H9 (cell line): ENCODE results near the gene ARHGEF17. TPM values are rescaled to one million over a fixed set of nuclear protein-coding genes. Genes with fewer than 3 reads are reported as not detected.

Experiments used
- DNase-seq: peaks from one replicate; pipeline ENCODE4 v3.0.0-alpha.2; 2017
- H2AFZ ChIP-seq: one replicate; pipeline ENCODE4 v1.6.1; 2013; ENCODE audit warnings: mild to moderate bottlenecking, low read length, control low read depth, moderate library complexity
- H2AK5ac ChIP-seq: 2 replicates; pipeline ENCODE4 v1.6.1; 2013; ENCODE audit warnings: low read length, control low read depth, mixed read lengths; ENCODE audit not compliant: insufficient read length
- H2BK120ac ChIP-seq: one replicate; pipeline ENCODE4 v1.6.1; 2013; ENCODE audit warnings: low read depth, mild to moderate bottlenecking, low read length, control low read depth, inconsistent platforms; ENCODE audit not compliant: poor library complexity, severe bottlenecking
- H2BK12ac ChIP-seq: 2 replicates; pipeline ENCODE4 v1.6.1; 2013; ENCODE audit warnings: low read length, control low read depth, mixed read lengths, low read depth; ENCODE audit not compliant: insufficient read length
- H2BK15ac ChIP-seq: 2 replicates; pipeline ENCODE4 v1.6.1; 2013; ENCODE audit warnings: low read depth, low read length, control low read depth
- H2BK20ac ChIP-seq: one replicate; pipeline ENCODE4 v1.6.1; 2013; ENCODE audit warnings: low read depth, mild to moderate bottlenecking, low read length, control low read depth, inconsistent platforms; ENCODE audit not compliant: poor library complexity, severe bottlenecking
- H2BK5ac ChIP-seq: 2 replicates; pipeline ENCODE4 v1.6.1; 2013; ENCODE audit warnings: low read length, control low read depth, mixed read lengths; ENCODE audit not compliant: insufficient read length
- H3K14ac ChIP-seq: 2 replicates; pipeline ENCODE4 v1.6.1; 2013; ENCODE audit warnings: low read length, control low read depth; ENCODE audit not compliant: insufficient read depth
- H3K18ac ChIP-seq: 2 replicates; pipeline ENCODE4 v1.6.1; 2013; ENCODE audit warnings: low read depth, mild to moderate bottlenecking, mixed read lengths, low read length, control low read depth; ENCODE audit not compliant: insufficient read length
- H3K23ac ChIP-seq: 2 replicates; pipeline ENCODE4 v1.6.1; 2013; ENCODE audit warnings: low read length, control low read depth, mixed read lengths, low read depth; ENCODE audit not compliant: insufficient read length
- H3K23me2 ChIP-seq: 2 replicates; pipeline ENCODE4 v1.6.1; 2013; ENCODE audit warnings: low read depth, mild to moderate bottlenecking, mixed read lengths, low read length, control low read depth; ENCODE audit not compliant: insufficient read length, poor library complexity, severe bottlenecking
- H3K27ac ChIP-seq: 2 replicates; pipeline ENCODE4 v1.5.1; 2013; ENCODE audit warnings: low read length, control low read depth, mixed read lengths, low read depth; ENCODE audit not compliant: insufficient read length
- H3K27me3 ChIP-seq: 2 replicates; pipeline ENCODE4 v1.6.1; 2013; ENCODE audit warnings: low read length, control low read depth, inconsistent platforms; ENCODE audit not compliant: insufficient read depth
- H3K4ac ChIP-seq: 2 replicates; pipeline ENCODE4 v1.6.1; 2013; ENCODE audit warnings: low read depth, mild to moderate bottlenecking, control low read depth, inconsistent platforms, low read length, moderate library complexity
- H3K4me1 ChIP-seq: 2 replicates; pipeline ENCODE4 v1.6.1; 2013; ENCODE audit warnings: low read length, control low read depth, inconsistent platforms; ENCODE audit not compliant: insufficient read depth
- H3K4me2 ChIP-seq: 2 replicates; pipeline ENCODE4 v1.6.1; 2013; ENCODE audit warnings: low read length, control low read depth, mixed read lengths; ENCODE audit not compliant: insufficient read length, insufficient read depth
- H3K56ac ChIP-seq: 2 replicates; pipeline ENCODE4 v1.6.1; 2013; ENCODE audit warnings: low read depth, mild to moderate bottlenecking, mixed read lengths, low read length, control low read depth; ENCODE audit not compliant: insufficient read length
- H3K79me1 ChIP-seq: 2 replicates; pipeline ENCODE4 v1.6.1; 2013; ENCODE audit warnings: low read depth, mild to moderate bottlenecking, moderate library complexity, low read length, control low read depth, inconsistent platforms; ENCODE audit not compliant: insufficient read depth, poor library complexity, severe bottlenecking
- H3K79me2 ChIP-seq: 2 replicates; pipeline ENCODE4 v1.6.1; 2013; ENCODE audit warnings: low read length, control low read depth, inconsistent platforms; ENCODE audit not compliant: insufficient read depth
- H3K9ac ChIP-seq: 2 replicates; pipeline ENCODE4 v1.6.1; 2013; ENCODE audit warnings: low read length, control low read depth, mixed read lengths; ENCODE audit not compliant: insufficient read length; ENCODE audit errors: extremely low read depth
- H3K9me3 ChIP-seq: one replicate; pipeline ENCODE4 v1.6.1; 2013; ENCODE audit warnings: low read depth, low read length, inconsistent platforms; ENCODE audit not compliant: control insufficient read depth
- H3T11ph ChIP-seq: one replicate; pipeline ENCODE4 v1.6.1; 2013; ENCODE audit warnings: mild to moderate bottlenecking, low read length, control low read depth, inconsistent platforms
- H4K20me1 ChIP-seq: one replicate; pipeline ENCODE4 v1.6.1; 2013; ENCODE audit not compliant: control insufficient read depth, insufficient read length, insufficient read depth
- H4K5ac ChIP-seq: 2 replicates; pipeline ENCODE4 v1.6.1; 2013; ENCODE audit warnings: low read depth, mild to moderate bottlenecking, mixed read lengths, low read length, control low read depth; ENCODE audit not compliant: insufficient read length
- H4K8ac ChIP-seq: replicated peaks from 2 replicates; pipeline ENCODE4 v1.6.1; 2013; ENCODE audit warnings: low read length, control low read depth, mixed read lengths, low read depth; ENCODE audit not compliant: insufficient read length
- H4K91ac ChIP-seq: 2 replicates; pipeline ENCODE4 v1.6.1; 2013; ENCODE audit warnings: low read depth, mild to moderate bottlenecking, moderate library complexity, mixed read lengths, low read length, control low read depth; ENCODE audit not compliant: insufficient read length
- H3K27ac Mint-ChIP-seq, 3 experiments: 2 replicates in 2 of 3; 3 replicates in 1 of 3; pipeline ENCODE4 v1.8.0; 2020 to 2021; ENCODE audit warnings: mixed read lengths in 3 of 3, mild to moderate bottlenecking in 1 of 3, moderate library complexity in 1 of 3
- H3K27me3 Mint-ChIP-seq: 2 replicates; pipeline ENCODE4 v1.8.0; 2021; ENCODE audit warnings: low read depth, mild to moderate bottlenecking, moderate library complexity, mixed read lengths
- H3K36me3 Mint-ChIP-seq, 3 experiments: 2 replicates in 2 of 3; 3 replicates in 1 of 3; pipeline ENCODE4 v1.8.0; 2020 to 2021; ENCODE audit warnings: low read depth in 3 of 3, mixed read lengths in 3 of 3; ENCODE audit not compliant: insufficient read depth in 1 of 3
- H3K4me1 Mint-ChIP-seq, 2 experiments: 2 replicates each; pipeline ENCODE4 v1.8.0; 2020; ENCODE audit warnings: mixed read lengths in 2 of 2
- H3K4me3 Mint-ChIP-seq, 2 experiments: 2 replicates in 1 of 2; 3 replicates in 1 of 2; pipeline ENCODE4 v1.8.0; 2020 to 2021; ENCODE audit warnings: mild to moderate bottlenecking in 2 of 2, mixed read lengths in 2 of 2, moderate library complexity in 1 of 2
- H3K9me3 Mint-ChIP-seq, 2 experiments: 2 replicates in 1 of 2; 3 replicates in 1 of 2; pipeline ENCODE4 v1.8.0; 2020; ENCODE audit warnings: mild to moderate bottlenecking in 2 of 2, mixed read lengths in 2 of 2, moderate library complexity in 1 of 2
- CTCF ChIP-seq: fragments of 200-600 bp; sonication (generic); conservative IDR thresholded peaks from 3 replicates; pipeline ENCODE4 v1.8.0; 2021; ENCODE audit warnings: antibody characterized with exemption, mild to moderate bottlenecking
- WGBS: extraction: QIAGEN DNeasy Blood & Tissue Kit; methylation state at CpG from one replicate; pipeline ENCODE4 v1.1.7; 2013; ENCODE audit warnings: missing lambda C conversion rate, low lambda C conversion rate, mixed read lengths; ENCODE audit not compliant: insufficient read length; ENCODE audit errors: extremely low coverage; 5-methylcytosine and 5-hydroxymethylcytosine counted together
- total RNA-seq: library from RNA; stranded (reverse); gene quantifications from 2 replicates; pipeline ENCODE4 v1.2.1, GENCODE V29; 2021

The ARHGEF17 gene
- total RNA-seq, 1 experiment from 2014 or later, result 7.4 TPM

DNA sequence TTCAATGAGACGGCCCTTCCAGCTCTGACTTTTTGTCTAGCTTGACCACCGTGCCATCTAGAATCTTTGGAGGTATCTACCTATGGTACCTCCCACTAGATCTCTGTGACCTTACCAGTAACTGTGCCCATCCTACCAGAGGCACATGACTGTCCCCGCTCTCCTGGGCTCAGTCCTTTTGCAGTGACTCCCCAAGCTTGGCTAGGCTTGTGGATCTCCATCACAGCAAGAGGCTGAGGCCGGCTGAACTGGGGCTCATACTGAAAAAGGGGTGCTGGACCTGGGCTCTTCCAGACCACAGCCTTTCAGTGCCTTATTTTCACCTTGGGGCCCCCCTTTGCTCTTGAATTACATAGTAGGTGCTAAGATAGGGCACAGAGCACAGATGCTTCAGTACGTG, 95.5 kb downstream of the ARHGEF17 start:
- Histone ChIP-seq H3K14ac (no peak overlapping the region), H3K56ac (no peak overlapping the region), H3K4ac (no peak overlapping the region), H4K8ac (no peak overlapping the region), H2BK5ac (no peak overlapping the region), H3K23me2 (no peaks in the 10 kb centered on the region), H4K20me1 (no peaks in the 10 kb centered on the region), H4K5ac (no peak overlapping the region), H3K79me2 (no peaks in the 10 kb centered on the region), H2AK5ac (no peak overlapping the region), H3K9ac (no peak overlapping the region), H2AFZ (no peak overlapping the region), H2BK12ac (no peak overlapping the region), H3T11ph (no peak overlapping the region), H3K9me3 (no peaks in the 10 kb centered on the region), H3K4me1 (no peaks in the 10 kb centered on the region), H2BK120ac (no peak overlapping the region), H2BK15ac (no peak overlapping the region), H2BK20ac (no peak overlapping the region), H3K18ac (no peak overlapping the region), H4K91ac (no peak overlapping the region), H3K79me1 (no peaks in the 10 kb centered on the region), H3K23ac (no peak overlapping the region), H3K27ac (no peak overlapping the region), H3K4me2 (no peak overlapping the region), H3K27me3 (no peaks in the 10 kb centered on the region)
- no peak overlapping the region; a peak in 1 of 7 replicates for H3K27ac Mint-ChIP-seq
- no CpG with 5 or more reads among the region's 5 CpGs for WGBS
- H3K27me3 Mint-ChIP-seq, result no peaks in the 10 kb centered on the region
- peaks cover 2 to 24% (median 19%) of the 10 kb centered on the region in 3 experiments; a peak in 6 of 7 replicates for H3K36me3 Mint-ChIP-seq
- no peaks in the 10 kb centered on the region for H3K9me3 Mint-ChIP-seq
- no peak for DNase-seq
- H3K4me1 Mint-ChIP-seq, result peaks cover 22 to 28% of the 10 kb centered on the region in 2 experiments
- no peak overlapping the region for H3K4me3 Mint-ChIP-seq
- TF ChIP-seq CTCF, result no peak
